HG02981 (cell line): ENCODE results near the gene SLC7A6OS.

ENCODE experiments used
- ATAC-seq: cut with Tn5 transposase; IDR thresholded peaks from one replicate; pipeline ENCODE4 v1.9.1; 2021; ENCODE audit warnings: mild to moderate bottlenecking, moderate library complexity; ENCODE audit not compliant: unreplicated experiment

The SLC7A6OS gene

GRCh38 chr16:68310774-68311511 lies at the start of gene SLC7A6OS, which contains the start of gene PRMT7:
SLC7A6OS (minus strand) TSS chr16:68310946; CDS start chr16:68310926, 20 bp downstream.
PRMT7 (plus strand) TSS chr16:68311019; CDS start chr16:68315980, 4,961 bp downstream.
- peak; percentile 96 for ATAC-seq

- ATAC-seq: no peak
Measured at GRCh38 chr16:68359398-68360191, 48.8 kb upstream of the SLC7A6OS start.

- ATAC-seq: no peak
Measured at GRCh38 chr16:68358951-68359350, 48.2 kb upstream of the SLC7A6OS start.

GRCh38 chr16:68357923-68358322 lies 47.2 kb upstream of the SLC7A6OS start:
- no peak for ATAC-seq

- no peak for ATAC-seq
Measured at GRCh38 chr16:68357521-68357922, 46.8 kb upstream of the SLC7A6OS start.

GRCh38 chr16:68356919-68357286 lies 46.2 kb upstream of the SLC7A6OS start:
- ATAC-seq: no peak

GRCh38 chr16:68356249-68356918 lies 45.6 kb upstream of the SLC7A6OS start:
- ATAC-seq: peak; percentile 71

- ATAC-seq: peak; percentile 9
Measured at GRCh38 chr16:68355447-68356248, 44.9 kb upstream of the SLC7A6OS start.

GRCh38 chr16:68354816-68355215 lies 44.1 kb upstream of the SLC7A6OS start:
- no peak for ATAC-seq

- ATAC-seq: no peak
Measured at GRCh38 chr16:68353366-68353765, 42.6 kb upstream of the SLC7A6OS start.

GRCh38 chr16:68351991-68352431 lies 41.3 kb upstream of the SLC7A6OS start:
- ATAC-seq: no peak

- ATAC-seq: no peak
Measured at GRCh38 chr16:68351463-68351862, 40.7 kb upstream of the SLC7A6OS start.

GRCh38 chr16:68350813-68351350 lies 40.1 kb upstream of the SLC7A6OS start:
- ATAC-seq: no peak

GRCh38 chr16:68349838-68350410 lies 39.2 kb upstream of the SLC7A6OS start:
- ATAC-seq: no peak

GRCh38 chr16:68348639-68349445 lies 38.1 kb upstream of the SLC7A6OS start:
- ATAC-seq: no peak

- ATAC-seq: no peak
Measured at GRCh38 chr16:68347605-68348004, 36.9 kb upstream of the SLC7A6OS start.

GRCh38 chr16:68346892-68347480 lies 36.2 kb upstream of the SLC7A6OS start:
- ATAC-seq: no peak

GRCh38 chr16:68345958-68346635 lies 35.4 kb upstream of the SLC7A6OS start:
- ATAC-seq: no peak
